Inferior parietal cortex (tissue), 1 donor: ENCODE results near the gene ISCU.
"Not testable (repeated sequence)": the region's sequence is repeated elsewhere in the genome, so short reads cannot be mapped to it uniquely, and the experiment has no call there.

Experiments used
- DNase-seq: peaks from one replicate; pipeline ENCODE4 v3.0.0-alpha.2; 2016; ENCODE audit errors: extremely low spot score

Gene ISCU

DNA sequence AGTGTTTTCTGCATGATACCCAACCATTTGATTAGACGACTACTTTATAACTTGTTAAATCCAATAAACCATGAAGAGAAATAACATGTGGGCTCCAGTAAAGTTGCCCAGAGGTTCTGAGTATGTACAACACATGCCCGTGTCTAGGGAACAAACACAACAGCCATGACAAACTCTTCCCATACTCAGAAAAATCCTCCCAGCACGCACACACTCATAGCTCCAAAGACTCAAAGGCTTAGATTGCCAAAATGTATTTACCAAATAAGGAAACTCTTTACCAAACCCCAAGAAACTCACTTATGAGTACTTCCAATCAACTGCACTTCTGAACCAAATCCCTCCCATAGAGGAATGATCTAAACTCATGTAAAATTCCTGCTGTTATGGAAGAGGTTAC, 18.7 kb upstream of the ISCU start:
- DNase-seq = no peak

DNA sequence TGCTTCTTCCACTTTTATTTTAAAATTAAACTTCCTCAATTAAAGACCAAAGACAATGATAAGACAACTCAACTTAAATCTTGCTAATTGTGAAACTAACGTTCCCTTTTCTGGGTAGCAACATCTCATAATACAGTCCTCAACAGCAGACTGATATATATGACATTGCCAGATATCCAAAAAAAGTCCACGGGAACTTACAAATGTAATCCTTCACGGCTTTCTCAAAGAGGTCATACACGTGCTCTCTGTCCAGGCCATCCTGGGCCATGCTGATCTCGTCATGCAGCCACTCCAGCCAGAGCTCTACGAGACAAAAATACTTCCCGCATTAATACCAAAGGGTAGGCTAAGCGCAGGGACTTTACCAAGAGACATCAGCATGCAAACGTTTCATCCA, 14.7 kb upstream of the ISCU start:
- no peak for DNase-seq

DNA sequence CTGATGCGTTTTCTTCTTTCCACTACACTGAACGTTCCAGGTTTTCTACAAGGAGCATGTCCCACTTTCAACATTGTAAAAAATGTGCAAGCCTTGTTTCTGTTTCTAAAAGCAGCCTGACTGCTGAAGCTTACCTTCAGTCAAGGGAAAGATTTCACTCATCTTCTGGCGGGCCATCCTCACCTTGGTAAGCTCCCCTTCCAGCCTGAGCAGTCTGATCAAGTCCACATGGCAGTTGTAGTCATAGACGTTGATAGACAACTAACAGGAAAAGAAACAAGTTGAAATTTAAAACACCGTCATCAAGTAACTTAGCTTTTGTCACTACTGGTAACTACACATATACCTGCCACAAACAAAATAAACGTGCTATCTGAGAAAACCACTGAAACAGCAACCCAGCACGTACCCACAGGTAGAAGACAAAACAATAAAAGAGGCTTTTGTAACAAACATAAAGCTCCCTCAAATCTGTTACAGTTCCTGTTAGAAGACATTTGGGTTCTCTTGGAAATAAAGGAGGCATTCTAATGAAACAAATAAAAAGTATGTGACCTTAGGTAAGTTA, 13.4 kb upstream of the ISCU start:
- DNase-seq = no peak

DNA sequence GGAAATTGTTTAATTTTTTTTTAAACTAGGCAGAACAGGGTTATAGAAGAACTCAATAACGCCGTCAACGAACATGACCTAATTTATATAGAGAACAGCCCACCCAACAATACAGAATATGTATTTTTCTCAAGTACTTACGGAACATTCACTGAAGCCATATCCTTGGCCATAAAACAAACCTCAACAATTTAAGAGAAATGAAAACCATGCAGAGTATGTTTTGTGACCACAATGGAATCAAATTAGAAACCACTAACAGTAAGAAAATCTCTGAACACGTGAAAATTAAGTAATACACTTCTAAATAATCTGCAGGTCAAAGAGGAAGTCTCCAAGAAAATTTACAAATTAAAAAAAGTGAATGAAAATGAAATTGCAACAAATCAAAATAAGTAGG, 10.9 kb upstream of the ISCU start:
- no peak for DNase-seq

DNA sequence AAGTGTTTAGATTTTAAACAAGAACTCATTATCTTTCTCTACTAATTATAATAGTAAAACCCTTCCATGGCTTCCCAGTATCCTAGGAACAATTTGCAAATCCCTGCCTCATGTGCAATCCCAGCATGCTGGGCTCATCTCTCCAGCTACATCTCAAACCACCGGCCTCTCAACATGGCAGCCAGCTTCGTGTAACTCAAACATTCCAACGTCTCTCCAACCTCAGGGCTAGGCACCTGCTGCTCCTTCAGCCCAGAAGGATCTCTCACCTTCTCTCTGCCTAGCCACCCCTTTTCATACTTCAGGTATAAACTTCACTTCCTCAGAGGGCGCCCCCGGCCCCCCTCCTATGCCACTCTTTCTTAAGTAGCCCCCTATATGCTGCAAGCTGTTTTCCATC, 8.6 kb upstream of the ISCU start:
- no peak for DNase-seq

DNA sequence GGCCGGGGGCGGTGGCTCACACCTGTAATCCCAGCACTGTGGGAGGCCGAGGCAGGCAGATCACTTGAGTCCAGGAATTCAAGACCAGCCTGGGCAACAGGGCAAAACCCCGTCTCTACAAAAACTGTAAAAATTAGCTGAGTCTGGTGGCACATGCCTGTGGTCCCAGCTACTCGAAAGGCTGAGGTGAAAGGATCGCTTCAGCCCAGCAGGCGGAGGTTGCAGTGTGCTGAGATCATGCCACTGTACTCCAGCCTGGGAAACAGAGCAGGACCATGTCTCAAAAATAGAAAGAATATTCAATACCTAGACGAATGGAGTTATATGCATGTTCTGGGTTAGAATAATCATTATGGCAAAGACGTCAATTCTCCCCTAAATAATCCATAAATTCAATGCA, 7.0 kb upstream of the ISCU start:
- not testable (repeated sequence) for DNase-seq

DNA sequence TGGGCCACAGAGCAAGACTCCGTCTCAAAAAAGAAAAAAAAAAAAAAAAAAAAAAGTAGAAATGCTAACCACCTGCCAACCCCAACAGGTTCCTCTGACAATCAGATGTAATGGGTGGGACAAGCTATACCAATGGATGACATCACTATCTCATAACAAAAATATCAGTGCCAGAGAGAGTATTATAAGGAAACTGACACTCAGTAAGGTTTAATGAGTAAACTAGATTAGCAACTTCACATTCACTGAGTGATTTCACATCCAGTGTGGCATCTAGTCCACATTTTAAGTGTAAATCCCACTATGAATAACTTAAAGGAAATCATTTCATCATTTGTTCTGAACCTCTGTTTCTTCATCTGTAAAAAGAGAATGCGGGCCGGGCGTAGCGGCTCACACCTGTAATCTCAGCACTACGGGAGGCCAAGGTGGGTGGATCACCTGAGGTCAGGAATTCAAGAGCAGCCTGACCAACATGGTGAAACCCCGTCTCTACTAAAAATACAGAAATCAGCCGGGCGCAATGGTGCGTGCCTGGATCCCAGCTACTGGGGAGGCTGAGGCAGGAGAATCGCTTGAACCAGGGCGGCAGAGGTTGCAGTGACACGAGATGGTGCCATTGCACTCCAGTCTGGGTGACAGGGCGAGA, 3.3 kb upstream of the ISCU start:
- DNase-seq = no peak

DNA sequence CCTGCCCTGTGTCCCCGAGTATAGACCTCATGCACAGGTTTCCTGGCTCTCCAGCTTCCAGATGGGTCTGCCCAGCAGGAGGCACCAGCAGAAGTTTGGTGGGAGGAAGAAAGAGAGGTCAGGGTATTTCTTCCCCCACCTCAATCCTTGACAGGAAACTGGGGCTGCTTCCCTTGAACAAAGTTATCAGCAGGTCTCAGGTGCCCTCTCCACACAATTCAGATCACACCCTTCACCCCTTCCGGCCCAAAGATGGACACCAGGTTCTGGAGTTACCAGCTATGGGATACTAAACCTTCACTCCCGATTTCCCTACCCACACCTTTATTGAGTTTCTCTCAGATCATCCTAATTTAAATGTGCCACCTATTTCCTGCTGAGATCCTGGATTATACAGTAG, 2.6 kb upstream of the ISCU start:
- no peak for DNase-seq

DNA sequence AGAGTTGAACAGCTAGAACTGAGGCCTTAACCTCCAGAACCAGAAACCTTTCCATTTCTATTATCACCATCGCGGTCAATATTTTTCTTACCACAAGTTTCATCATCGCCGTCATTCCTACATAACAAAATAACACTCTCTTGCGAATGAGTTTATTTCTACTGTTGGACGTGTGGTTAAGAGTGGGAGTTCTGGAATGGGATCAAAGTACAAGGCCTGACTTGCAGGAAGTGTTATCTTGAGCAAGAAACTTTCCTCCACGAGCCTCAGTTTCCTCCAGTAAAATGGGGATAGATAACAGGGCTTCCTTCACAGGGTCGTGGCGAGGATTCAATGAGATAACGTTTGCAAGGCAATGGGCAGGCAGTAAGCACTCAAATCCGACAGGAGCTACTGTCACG, 2.1 kb upstream of the ISCU start:
- no peak for DNase-seq

DNA sequence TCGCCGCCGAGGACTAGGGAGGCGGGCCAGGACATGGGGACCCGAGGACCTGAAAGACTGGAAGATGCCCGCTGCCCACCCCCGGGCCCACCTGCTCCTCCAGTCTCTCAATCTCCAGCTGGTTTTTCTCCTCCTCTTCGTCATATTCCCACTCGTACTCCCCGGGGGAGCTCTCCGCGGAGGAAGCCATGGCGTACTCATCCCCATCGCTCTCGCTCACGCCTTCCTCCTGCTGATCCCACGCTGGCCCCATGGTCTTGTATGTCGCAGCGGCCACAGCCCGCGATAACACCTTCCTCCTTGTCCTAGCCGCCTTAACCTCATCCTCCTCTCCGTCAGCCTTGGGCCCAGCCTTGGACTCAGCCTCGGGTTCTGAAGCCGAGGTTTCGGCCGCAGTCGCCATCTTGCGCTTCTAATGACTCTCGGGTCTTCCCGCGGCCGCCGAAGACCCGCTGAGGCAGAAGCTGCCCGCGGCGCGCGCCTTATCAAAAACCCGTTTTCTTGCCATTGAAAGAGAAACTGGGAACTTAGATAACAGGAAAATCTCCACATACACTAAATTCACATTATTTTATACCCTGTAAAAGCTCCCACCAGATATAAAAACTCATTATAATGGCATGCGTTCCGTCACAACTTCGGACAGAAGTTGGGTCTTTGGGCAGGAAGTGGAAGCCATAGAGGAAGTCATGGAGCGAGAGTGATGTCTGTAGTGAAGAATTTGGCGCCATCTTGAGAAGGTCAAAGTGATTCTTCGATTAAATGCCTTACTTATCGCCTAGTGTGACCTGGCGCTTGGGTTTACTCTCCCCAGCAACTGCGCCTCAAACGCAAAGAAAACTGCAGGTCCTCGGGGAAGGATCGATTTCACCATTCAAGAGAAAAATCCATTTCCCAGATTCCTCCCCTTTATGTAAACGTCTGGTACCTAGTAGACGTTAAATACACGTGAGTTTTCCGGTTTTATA, 1.4 kb upstream of the ISCU start, which contains the start of gene SART3:
Gene SART3 (minus strand): TSS at position 422 of the 968 bp plus-strand sequence. CDS start 19 bp downstream, at position 403.
- peak; percentile 95 for DNase-seq

DNA sequence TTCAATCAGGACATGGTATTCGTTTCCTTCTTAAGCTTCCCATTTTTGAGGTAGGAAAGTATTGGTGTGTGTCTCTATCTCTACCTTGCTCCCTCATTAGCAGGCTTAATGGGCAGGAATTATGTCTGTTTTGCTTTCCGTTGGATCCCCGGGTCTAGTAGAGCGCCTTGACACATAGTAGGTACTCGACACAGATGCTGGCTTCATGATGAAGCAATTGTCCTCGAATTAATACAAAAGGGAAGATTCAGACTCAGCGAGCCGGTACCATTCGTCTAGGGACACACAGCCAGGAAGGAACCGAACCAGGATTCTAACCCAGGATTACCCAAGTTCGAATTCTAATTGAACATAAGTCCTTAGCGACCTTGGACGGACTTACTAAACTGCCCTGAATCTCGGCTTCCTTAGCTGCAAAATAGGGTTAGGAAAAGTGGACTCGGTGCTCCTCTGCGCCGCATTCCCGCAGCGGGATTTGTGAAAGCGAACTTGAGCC, 496 bp upstream of the ISCU start:
- no peak for DNase-seq

DNA sequence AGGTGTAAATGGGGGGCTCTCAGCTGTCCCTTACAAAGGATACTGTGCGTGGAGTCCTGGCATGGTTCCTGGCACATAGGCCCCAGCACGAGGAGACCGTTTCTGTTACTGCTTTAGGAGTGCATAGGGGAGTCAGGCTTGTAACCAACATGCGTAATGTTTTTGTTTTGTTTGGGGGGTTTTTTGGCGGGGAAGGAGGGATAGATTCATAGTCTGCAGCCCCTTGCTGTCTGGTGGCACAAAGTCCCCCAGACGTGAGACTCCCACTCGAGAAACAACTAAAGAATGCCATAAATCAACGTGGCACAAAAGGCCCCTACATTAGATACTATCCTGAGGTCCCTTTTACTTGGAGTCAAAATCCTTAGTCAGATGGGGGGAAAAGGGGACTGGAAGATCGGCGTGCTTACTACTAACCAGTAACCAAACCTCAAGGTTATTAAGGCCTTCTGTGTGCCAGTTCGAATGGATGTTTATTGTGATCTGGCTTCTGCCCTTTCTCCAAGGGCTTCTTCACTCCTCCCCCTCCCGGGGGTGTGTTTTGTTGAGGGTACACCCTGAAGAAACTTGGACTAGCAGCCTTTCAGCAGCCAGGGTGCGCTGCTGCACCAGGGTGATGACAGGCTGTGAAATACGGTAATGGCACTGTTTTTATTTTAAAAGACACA, 874 bp downstream of the ISCU start:
- peak; percentile 89 for DNase-seq

DNA sequence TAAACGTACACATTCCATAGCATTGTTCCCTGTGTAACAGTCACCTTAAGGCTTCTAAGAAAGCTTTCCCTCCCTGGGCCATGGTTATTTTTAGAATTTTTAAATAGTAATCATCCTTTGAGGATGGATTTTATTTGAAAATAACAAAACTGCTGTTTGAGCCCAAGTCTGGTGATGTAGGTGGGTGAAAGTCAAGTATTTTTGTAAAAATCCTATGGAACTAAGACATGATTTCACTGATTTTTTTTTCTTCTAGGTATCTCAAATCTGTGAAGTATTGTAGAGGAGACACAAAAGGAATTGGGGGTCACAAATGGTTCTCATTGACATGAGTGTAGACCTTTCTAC, 1.4 kb downstream of the ISCU start:
- no peak for DNase-seq

DNA sequence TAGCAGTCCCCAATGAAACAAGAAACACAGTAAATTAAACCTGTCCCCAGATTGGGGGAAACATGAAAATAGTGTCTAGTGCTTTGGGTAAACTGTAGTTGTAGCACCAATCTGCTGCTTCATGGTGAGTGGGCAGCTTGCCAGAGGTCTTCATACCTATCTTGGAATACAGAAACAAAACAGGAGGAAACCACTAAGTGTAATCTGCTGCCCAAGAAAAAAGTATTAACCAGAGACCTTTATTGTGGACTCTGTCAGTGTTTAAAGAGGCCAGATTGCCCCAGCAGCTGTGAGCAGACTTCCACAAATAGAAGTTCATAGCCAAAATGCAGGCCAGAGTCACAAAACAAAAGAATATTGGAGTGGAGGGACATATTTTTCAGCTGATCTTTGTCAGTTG, 2.3 kb downstream of the ISCU start:
- DNase-seq = no peak

DNA sequence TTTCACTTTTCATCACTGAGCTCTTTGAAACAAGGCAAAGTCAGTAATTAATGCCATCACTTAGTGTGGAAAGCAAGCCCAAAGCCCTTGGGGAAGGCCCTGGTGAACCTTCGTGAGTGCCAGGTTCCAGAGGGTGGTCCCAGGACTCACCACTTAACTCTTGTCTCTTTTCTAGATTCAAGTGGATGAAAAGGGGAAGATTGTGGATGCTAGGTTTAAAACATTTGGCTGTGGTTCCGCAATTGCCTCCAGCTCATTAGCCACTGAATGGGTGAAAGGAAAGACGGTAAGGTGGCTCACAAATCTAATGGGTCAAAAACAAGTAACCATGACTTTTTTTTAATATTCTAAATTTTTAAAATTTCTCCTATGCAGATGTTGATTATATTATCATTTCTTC, 2.8 kb downstream of the ISCU start:
- no peak for DNase-seq

DNA sequence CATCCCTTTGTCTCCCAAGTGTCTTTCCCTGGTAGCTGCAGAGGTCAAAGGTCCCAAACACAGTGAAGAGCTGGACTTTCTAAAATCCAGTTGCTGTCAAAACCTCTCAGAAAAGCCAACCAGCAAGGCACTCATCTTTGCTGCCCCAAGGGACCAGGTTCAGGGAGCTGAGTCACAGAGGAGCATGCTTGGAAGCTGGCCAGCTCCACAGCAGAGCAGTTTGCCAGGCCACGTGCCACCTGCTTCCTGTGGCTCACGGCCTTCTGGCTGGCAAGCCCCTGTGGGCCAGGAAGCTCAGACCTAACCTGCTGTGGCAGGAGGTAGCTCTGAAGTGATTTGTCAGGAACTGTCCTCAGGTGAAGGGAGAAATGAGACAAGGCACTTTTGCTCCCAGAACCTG, 3.6 kb downstream of the ISCU start:
- no peak for DNase-seq

DNA sequence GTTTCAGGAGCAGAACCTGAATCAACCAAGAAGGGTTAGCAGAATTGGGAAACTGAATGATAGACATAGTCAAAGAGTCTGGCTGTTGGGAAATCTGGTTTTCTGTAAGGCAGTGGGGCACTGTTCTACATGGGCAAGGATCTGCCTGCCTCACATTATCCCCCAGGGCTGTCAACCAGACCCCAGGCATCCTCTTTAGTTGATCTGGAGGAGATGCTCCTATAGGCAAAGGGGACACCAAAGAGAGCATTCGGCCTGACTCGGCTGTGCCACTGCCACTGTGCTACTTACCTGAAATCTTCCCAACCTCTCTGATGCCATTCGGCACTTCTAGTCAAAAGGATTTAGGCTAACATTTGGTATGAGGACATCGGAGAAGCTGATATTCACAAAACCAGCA, 4.1 kb downstream of the ISCU start:
- no peak for DNase-seq

DNA sequence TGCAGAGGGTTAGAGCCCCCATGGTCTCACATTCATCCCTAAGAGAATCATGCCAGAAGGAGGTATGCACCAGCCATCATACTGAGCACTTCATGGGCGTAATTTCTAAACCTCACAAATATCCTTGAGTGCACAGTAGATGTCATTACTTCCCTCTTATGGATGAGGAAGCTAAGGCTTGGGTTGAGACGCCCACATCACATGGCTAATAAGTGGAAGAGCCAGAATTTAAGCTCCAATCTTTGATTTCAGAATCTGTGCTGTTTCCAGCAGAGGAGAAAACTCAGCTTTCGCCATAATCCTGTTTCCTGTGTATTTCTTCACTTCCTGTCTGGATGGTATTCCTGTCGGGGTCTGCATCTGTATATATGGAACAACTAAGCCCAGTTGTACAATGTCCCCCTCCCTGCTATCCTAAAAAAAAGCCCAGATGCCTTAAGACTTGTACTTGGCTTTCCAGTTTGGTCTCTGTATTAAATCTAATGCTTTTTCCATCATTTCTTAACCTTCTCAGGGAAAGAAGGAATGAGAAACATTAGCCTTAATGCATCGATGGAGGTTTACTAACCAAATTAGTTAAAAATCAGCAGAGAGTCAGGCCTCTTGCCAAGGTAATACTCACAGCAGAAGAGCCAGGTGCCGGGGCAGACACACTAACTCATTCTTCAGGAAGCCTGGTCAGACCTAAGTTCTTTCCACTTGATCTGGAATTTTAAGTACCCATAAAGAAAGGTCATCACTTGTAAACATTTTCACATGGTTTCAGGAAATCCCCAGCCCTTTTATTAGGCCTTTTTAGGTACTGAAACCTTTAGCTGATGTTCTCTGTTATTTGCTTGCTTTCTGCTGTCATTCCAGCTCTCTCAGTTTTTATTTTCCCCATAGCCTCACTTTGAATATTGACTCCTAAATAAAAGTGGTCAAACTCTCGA, 5.3 kb downstream of the ISCU start:
- DNase-seq = no peak

DNA sequence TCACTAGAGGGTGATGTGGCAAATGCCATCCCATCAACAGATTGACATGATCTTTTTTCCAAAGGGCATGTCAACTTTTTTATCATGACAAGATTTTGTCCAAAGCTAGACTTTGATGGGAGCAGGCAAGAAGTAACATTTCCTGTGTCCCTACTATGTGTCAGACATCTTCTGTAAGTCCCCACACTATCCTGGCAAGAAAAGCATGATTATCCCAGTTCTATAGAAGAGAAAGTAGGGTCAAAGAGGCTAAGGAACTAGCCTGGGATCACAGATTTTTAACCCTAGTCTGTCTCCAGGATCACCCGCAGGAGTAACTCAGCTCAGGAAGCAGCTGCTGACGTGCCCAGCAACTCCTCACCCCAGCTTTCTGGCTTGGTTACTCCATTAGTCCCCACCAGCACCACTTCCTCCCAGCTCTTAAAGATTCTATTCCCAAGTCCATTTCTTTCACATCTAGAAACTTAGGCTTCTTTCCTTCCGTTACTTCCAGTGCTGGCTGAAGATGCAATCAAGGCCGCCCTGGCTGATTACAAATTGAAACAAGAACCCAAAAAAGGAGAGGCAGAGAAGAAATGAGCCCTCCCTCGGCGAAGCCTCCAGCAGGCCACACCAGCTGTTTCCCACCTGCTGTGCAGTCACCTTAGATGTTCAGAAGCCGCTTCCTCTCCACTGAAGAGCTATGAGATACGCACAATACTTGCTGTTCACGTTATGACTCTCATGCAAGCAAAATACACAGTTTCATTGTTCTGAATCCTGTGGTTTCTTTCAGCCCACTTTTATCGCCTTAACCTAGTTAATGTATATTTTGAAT, 6.2 kb downstream of the ISCU start:
- DNase-seq = no peak
